ENCODE data around the gene VAMP2. TPM values are rescaled to one million over a fixed set of nuclear protein-coding genes. Genes with fewer than 3 reads are reported as not detected.

Gene VAMP2
- total and polyA plus RNA-seq, 2 donors (not counting 1 experiment from before 2014, with no cell fraction given): 162 to 209 TPM

- Histone ChIP-seq H3K27me3 (replicated peaks in 1 of 4; ENCODE audit: control extremely low read depth in 1 of 4, control insufficient read depth in 3 of 4, insufficient read depth in 4 of 4, low read length in 3 of 4) (no peaks in the 10 kb centered on the region), H3K79me2 (ENCODE audit: control insufficient read depth, insufficient read depth, low read length) (no peaks in the 10 kb centered on the region), H3K27ac (ENCODE audit: low read length in 2 of 2) (peak overlapping the region; percentile 84 to 98), H2AFZ (ENCODE audit: insufficient read depth, low read depth, low read length, poor library complexity, severe bottlenecking) (peak overlapping the region; percentile 14), H3K4me2 (replicated peaks; ENCODE audit: low read depth, low read length, poor library complexity, severe bottlenecking) (peak overlapping the region; percentile 70), H4K20me1 (ENCODE audit: control insufficient read depth, insufficient read depth, low read length, poor library complexity, severe bottlenecking) (peaks cover 7% of the 10 kb centered on the region), H3K9ac (ENCODE audit: low read length) (peak overlapping the region; percentile 65), H3K4me3 (ENCODE audit: control extremely low read depth in 1 of 5, extremely low read depth in 1 of 5, insufficient read depth in 1 of 5, low read depth in 2 of 5, low read length in 4 of 5) (peak overlapping the region; percentile 40 to 84 (median 63)), H3K9me3 (ENCODE audit: control extremely low read depth in 1 of 3, control insufficient read depth in 2 of 3, insufficient read depth in 1 of 3, low read length in 2 of 3) (no peaks in the 10 kb centered on the region), H3K4me1 (ENCODE audit: control insufficient read depth in 2 of 2, insufficient read depth in 2 of 2, low read length in 2 of 2) (peaks cover 10 to 20% of the 10 kb centered on the region in 2 donors), H3K36me3 (replicated peaks in 1 of 2; ENCODE audit: control extremely low read depth in 1 of 2, control insufficient read depth in 1 of 2, extremely low read depth in 1 of 2, insufficient read depth in 2 of 2, low read length in 1 of 2) (peaks cover 0 to 18% of the 10 kb centered on the region in 2 experiments)
- Mint-ChIP-seq H3K27me3 (no peaks in the 10 kb centered on the region), H3K4me3 (no peak overlapping the region), H3K27ac (no peak overlapping the region), H3K9me3 (ENCODE audit: insufficient read depth) (no peaks in the 10 kb centered on the region), H3K4me1 (peaks cover 2% of the 10 kb centered on the region)
- 27% methylated on average over 21 of the region's 21 CpGs for WGBS (ENCODE audit: insufficient coverage)
- ATAC-seq (ENCODE audit: low read depth) (no peak), DNase-seq (no peak)
- intact Hi-C loops (cut with micrococcal nuclease): loop anchor here (1.0 kb wide), 6 partner anchors 12 to 162 kb away; no protein-coding TSS in a partner anchor
- TF ChIP-seq CTCF (IDR thresholded peaks at IDR 0.05) (no peak), EZH2 (IDR thresholded peaks at IDR 0.05; ENCODE audit: borderline replicate concordance, insufficient read depth, low read depth, low read length, poor library complexity, severe bottlenecking) (no peak)
- ChIA-PET POLR2A (interaction anchor here (0.6 to 2.8 kb wide), 7 partner anchors 13 to 486 kb away, joined by 3 to 16 read pairs (median 6); partner anchors contain the start of genes CTC1 and HES7), CTCF (interaction anchor here (0.6 to 7.2 kb wide), 24 partner anchors 9 to 163 kb away, joined by 3 to 86 read pairs (median 6); partner anchors contain the start of genes ALOXE3, HES7, SLC25A35 and VAMP2)
Measured at GRCh38 chr17:8137645-8138373, 24.9 kb downstream of the VAMP2 start.

- Histone ChIP-seq H2AFZ (ENCODE audit: insufficient read depth, low read depth, low read length, poor library complexity, severe bottlenecking) (no peak overlapping the region), H3K27ac (ENCODE audit: low read length in 2 of 2) (no peak overlapping the region), H3K4me2 (replicated peaks; ENCODE audit: low read depth, low read length, poor library complexity, severe bottlenecking) (no peak overlapping the region), H3K79me2 (ENCODE audit: control insufficient read depth, insufficient read depth, low read length) (no peaks in the 10 kb centered on the region), H3K4me1 (ENCODE audit: control insufficient read depth in 2 of 2, insufficient read depth in 2 of 2, low read length in 2 of 2) (peaks cover 5 to 13% of the 10 kb centered on the region in 2 donors), H3K9me3 (ENCODE audit: control extremely low read depth in 1 of 3, control insufficient read depth in 2 of 3, insufficient read depth in 1 of 3, low read length in 2 of 3) (no peaks in the 10 kb centered on the region), H3K36me3 (replicated peaks in 1 of 2; ENCODE audit: control extremely low read depth in 1 of 2, control insufficient read depth in 1 of 2, extremely low read depth in 1 of 2, insufficient read depth in 2 of 2, low read length in 1 of 2) (no peaks in the 10 kb centered on the region), H3K9ac (ENCODE audit: low read length) (no peak overlapping the region), H3K27me3 (replicated peaks in 1 of 4; ENCODE audit: control extremely low read depth in 1 of 4, control insufficient read depth in 3 of 4, insufficient read depth in 4 of 4, low read length in 3 of 4) (peaks cover 0 to 3% (median 0%) of the 10 kb centered on the region in 4 experiments), H3K4me3 (ENCODE audit: control extremely low read depth in 1 of 5, extremely low read depth in 1 of 5, insufficient read depth in 1 of 5, low read depth in 2 of 5, low read length in 4 of 5) (no peak overlapping the region), H4K20me1 (ENCODE audit: control insufficient read depth, insufficient read depth, low read length, poor library complexity, severe bottlenecking) (no peaks in the 10 kb centered on the region)
- no peak for DNase-seq
- POLR2A ChIA-PET: no interaction called here
- H3K4me3 Mint-ChIP-seq: no peak overlapping the region
- TF ChIP-seq CTCF (IDR thresholded peaks at IDR 0.05) (no peak), EZH2 (IDR thresholded peaks at IDR 0.05; ENCODE audit: borderline replicate concordance, insufficient read depth, low read depth, low read length, poor library complexity, severe bottlenecking) (no peak)
- H3K27me3 Mint-ChIP-seq: no peaks in the 10 kb centered on the region
- intact Hi-C loops (cut with micrococcal nuclease): no loop called here
- H3K27ac Mint-ChIP-seq: no peak overlapping the region
- no peak for ATAC-seq (ENCODE audit: low read depth)
- H3K4me1 Mint-ChIP-seq: no peaks in the 10 kb centered on the region
- WGBS (ENCODE audit: insufficient coverage): 92% methylated on average over 3 of the region's 4 CpGs
- CTCF ChIA-PET: interaction anchor here (0.7 to 3.2 kb wide), 5 partner anchors 11 to 167 kb away, joined by 3 to 12 read pairs (median 3); partner anchors contain the start of genes CTC1 and HES7
- no peaks in the 10 kb centered on the region for H3K9me3 Mint-ChIP-seq (ENCODE audit: insufficient read depth)
Measured at GRCh38 chr17:8133941-8134340, 28.8 kb downstream of the VAMP2 start.

Data from B cell (primary cell).